SKM-1 (cell line): ENCODE data around the gene LIPG.

Source experiments
- DNase-seq: peaks from one replicate; lab custom pipeline; 2025; ENCODE audit not compliant: unreplicated experiment; lab: John Stamatoyannopoulos, UW

LIPG gene

GRCh38 chr18:49610022-49610445 lies 48.2 kb downstream of the LIPG start:
- DNase-seq, result no peak

- DNase-seq, result no peak
These were observed 49.5 kb downstream of the LIPG start for GRCh38 chr18:49611316-49611715.

DNA sequence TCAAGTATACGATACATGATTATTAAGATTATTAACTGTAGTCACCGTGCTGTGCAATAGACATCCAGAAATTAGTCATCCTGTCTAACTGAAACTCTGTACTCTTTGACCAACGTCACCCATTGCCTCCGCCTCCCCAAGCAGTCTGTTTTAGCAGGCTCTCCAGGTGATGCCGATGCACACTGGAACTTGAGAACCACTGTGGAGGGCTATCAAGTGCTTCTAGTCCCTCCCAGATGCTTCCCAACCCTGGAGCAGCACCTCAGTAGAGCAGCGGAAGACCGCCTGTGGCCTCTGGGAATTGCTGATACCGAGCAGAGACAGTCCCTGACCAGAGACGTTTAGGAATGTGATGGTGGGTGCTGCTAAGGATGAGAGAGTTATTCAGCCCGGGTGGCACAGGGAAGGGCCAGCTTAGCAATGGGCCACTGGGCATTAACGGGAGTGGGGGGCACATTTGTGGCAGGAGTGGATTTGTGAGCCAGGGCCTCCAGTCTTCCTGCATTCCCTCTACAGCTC lies 50.7 kb downstream of the LIPG start:
- no peak for DNase-seq

DNA sequence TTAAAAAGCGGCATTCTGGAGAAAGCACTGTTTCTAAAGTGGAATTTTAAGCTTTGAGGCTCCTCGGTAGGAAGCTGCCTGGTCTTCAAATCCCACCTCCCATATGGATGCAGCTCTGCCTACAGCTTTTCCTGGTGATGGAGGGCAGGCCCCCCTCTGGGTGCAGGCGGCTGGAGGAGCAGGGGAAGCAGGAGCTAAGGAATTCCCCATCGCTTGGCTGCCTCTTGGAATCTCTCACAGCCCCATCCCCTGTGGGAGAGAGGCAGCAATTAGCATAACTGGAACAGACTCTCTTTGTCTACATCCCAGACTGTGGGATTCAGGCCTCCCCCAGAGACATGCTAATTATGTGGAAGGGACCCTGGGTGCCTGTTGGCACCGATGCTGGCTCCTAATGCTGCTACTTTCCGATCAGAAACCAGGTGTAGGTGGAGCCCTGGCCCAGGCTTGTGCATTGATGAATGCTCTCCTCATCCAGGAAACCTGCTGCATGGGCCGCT lies 51.3 kb downstream of the LIPG start:
- DNase-seq, result no peak

- no peak for DNase-seq
These were observed 51.8 kb downstream of the LIPG start for GRCh38 chr18:49613641-49614151.

DNA sequence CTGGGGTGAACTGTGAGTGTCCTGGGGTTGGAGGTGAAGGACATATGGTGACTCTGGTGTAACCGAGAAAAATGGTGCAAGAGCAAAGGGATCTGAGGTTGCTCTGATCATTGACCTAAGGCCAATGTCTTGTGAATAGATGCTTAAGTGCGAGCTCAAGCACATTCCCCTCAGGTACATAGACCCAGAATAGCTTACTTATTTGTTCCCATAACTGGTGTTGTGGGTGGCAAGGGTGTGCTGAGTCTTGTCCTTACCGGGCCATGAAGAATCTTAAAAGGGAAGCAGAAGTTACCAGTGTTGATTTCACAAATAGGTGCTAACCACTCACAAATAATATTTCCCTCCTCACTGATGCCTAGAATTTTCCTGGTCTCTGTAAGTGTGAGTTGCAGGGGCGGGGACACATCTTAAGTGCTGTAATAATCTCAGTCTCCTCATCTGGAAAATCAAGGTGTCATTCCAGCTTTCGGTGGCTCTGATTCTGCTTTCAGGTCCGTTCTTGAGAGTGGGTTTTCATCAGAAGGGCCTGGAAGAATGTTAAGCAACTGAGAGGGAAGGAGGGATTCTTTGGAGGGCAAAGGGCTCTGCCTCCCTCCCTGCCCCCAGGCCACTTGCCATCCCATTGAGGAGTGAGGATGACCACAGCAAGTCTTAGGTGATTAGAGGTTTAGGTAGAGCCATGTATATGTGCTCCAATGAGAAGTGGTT lies 54.9 kb downstream of the LIPG start:
- peak; percentile 4 for DNase-seq

DNA sequence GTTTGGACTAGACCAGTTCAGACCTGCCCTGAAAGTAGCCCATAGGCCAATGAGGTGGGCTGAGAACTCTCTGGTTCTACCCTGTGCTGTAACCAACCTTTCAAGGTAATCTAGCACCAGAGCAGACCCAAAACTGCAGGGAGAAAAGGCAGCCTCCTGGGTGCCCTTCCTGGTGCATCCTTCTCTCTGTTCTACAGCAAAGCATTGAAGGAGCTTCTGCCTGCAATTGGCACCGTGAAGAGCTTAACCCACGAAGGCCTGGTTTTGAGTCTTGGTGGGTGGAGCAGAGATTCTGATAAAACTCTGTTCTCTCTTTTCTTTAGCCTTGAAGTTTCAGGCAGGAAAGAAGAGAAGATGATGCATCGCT lies 55.5 kb downstream of the LIPG start:
- DNase-seq, result no peak

DNA sequence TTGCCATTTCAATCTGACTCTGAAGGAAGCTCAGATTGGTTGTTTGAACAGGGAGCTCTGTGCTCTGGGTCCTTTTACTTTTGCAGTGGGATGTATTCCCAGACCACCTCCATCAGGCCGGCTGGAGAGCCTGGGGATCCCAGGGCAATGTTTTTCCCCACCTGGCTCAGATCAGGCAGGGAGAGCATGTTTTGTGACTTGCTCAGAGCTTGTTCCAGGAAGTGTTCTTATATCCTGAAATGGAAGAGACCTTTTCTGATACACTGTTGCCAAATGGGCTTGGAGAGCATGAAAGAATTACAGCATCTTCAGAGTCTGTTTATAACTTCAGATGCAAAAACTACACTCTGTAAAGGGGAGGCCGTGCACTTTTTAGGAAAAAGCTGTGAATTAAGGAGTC lies 56.0 kb downstream of the LIPG start:
- no peak for DNase-seq

DNA sequence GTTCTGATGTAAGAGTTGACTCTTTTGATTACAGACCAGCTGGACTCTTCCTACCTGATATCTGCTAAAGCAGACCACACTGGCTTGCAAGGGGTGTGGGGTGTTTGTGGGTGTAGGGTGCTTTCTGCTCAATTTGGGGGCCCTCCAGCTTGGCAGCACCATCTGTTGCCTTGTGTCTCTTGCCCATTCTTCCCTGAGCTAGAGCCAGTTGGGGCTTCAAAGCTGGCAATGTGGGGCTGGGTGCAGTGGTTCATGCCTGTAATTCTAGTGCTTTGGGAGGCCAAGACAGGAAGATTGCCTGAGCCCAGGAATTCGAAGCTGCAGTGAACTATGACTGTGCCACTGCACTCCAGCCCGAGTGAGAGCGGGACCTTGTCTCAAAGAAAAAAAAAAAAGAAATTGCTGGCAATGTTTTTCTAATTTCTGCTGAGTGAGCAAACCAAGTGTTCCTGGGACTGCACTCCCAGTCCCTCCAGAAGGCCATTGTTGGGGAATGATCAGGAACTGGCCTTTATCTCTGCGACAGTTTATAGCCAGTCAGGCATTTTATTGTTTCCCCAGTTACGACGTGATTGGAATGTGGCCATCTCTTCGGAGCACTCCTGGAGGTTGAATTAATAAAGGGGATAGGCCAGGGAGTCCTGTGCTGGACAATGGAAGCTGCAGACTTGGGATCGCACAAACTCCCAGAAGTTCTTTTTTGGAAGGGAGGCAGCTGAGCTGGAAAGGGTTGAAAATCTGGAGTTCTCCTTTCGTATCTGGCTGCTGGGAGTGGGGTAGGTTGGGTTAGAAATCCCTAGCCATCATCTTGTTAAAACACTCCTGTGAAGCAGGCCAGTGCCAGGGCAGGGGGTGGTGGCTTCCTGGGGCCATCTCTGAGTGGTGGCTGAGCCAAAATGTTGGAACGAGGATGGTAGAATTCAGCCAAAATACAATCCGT lies 57.2 kb downstream of the LIPG start:
- DNase-seq, result no peak

- no peak for DNase-seq
These were observed 57.9 kb downstream of the LIPG start for GRCh38 chr18:49619801-49620200.

DNA sequence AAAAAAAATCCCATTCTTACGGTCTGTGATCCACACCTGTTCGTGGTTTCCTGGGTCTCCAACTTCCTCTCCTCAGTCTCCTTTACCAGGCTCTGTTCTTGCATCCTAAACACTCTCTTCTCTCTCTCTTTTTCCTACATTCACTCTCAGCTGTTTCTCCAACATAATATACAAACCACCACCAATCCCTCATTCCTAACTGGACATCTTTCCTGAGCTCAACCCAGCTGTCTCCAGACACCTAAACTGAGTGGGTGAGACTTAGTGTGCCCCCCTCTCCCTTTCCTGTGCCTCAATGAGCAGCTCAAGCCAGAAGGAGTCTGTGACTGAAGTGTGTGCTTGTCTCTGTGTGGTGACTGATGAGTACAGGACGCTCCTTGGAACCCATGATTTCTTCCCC lies 59.4 kb downstream of the LIPG start:
- no peak for DNase-seq

- no peak for DNase-seq
These were observed 60.0 kb downstream of the LIPG start for GRCh38 chr18:49621717-49622351.

- DNase-seq, result no peak
These were observed 61.7 kb downstream of the LIPG start for GRCh38 chr18:49623571-49623970.

DNA sequence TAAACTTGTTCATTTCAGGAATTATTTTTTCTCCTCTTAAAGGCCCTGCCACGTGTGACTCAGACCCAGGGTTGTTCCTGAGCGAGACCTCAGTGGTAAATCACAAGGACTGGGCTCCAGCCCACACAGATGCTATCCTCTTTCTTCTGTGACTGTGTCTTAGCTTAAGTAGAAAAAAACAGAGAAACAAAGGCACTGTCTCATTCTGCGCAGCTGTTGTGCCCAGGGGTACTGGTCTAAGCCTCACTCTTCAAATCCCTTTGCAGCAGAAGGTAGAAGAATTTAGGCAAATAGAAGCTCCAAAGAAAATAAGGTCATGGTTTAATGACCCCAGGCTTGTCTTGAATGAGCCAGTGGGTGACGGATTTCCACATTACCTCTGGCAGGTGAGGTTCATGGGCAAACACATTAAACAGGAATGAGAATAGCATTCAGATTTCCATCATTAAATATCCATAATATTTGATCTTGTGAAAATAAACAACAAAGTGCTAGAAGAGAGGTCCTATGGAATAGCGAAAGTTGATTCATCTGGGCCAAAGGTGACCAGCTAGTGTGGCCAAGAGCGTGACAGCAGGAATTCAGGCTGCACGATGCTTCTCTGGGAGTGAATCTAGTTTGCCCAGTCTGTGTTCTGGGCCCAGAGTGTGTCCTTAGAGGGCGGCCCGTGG lies 63.3 kb downstream of the LIPG start:
- DNase-seq, result no peak

DNA sequence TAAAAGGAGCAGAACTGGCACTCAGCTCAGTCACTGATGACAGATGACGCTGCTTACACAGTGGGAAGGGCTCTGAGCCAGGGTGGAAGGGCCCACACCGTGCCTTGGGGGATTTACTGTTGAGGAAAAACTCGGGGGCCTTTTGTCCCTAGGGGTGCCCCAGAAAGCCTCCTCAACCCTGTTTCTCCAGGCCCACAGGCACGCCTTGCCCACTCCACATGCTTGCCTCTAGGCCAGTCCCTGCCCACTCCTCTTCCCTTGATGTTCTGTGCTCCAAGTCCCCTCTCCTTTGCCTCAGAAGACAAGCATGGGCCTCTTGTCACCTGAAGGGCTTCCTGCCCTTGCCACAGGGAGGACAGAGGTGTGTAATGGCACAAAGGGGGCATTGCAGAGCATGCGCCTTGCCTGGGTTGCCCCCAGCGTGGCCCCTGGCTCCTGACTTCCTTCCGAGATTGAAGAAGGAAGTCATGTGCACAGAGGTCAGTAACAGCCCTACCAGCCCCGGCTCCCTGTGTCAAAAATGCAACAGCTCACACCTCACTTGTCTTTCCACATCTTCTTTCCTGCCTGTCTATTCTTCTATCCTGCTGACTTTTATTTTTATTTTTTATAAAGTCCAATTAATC lies 65.1 kb downstream of the LIPG start:
- DNase-seq, result no peak

GRCh38 chr18:49628119-49628518 lies 66.3 kb downstream of the LIPG start:
- no peak for DNase-seq

- no peak for DNase-seq
These were observed 67.3 kb downstream of the LIPG start for GRCh38 chr18:49628881-49629795.

- peak; percentile 1 for DNase-seq
These were observed 68.4 kb downstream of the LIPG start for GRCh38 chr18:49630246-49630699.
